ENCODE data around the gene STK38.

DNA sequence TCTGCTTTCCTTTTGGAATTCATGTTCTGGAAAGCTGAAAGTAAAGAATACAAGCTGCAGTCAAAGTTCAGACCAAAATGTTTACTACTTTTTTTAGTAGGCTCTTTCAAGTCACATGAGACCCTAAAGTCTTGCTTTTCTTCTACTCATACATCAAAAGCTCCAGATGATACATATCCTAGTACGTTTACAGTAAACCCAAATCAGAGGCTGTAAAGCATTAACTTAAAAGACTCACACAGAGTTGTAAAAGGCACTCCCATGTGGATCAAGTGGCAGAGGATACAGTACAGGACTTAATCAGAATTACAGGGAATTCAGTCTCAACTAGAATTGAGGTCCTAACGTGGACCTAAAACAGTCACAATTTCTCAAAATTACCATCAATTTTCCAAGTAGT is 40.7 kb downstream of the STK38 start:
- TF ChIP-seq, protein P1, sequence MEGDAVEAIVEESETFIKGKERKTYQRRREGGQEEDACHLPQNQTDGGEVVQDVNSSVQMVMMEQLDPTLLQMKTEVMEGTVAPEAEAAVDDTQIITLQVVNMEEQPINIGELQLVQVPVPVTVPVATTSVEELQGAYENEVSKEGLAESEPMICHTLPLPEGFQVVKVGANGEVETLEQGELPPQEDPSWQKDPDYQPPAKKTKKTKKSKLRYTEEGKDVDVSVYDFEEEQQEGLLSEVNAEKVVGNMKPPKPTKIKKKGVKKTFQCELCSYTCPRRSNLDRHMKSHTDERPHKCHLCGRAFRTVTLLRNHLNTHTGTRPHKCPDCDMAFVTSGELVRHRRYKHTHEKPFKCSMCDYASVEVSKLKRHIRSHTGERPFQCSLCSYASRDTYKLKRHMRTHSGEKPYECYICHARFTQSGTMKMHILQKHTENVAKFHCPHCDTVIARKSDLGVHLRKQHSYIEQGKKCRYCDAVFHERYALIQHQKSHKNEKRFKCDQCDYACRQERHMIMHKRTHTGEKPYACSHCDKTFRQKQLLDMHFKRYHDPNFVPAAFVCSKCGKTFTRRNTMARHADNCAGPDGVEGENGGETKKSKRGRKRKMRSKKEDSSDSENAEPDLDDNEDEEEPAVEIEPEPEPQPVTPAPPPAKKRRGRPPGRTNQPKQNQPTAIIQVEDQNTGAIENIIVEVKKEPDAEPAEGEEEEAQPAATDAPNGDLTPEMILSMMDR (IDR thresholded peaks at IDR 0.05), result no peak
- TF ChIP-seq CEBPB (IDR thresholded peaks at IDR 0.05), result no peak
- TF ChIP-seq EP300 (IDR thresholded peaks at IDR 0.05), result no peak
- TF ChIP-seq RFX5 (IDR thresholded peaks at IDR 0.05), result no peak
- TF ChIP-seq POLR2A (IDR thresholded peaks at IDR 0.05; ENCODE audit: low read length), result no peak
- no peak for TF ChIP-seq NR3C1 (IDR thresholded peaks at IDR 0.05)
- TF ChIP-seq RCOR1 (IDR thresholded peaks at IDR 0.05; ENCODE audit: low read depth, low read length), result no peak
- TF ChIP-seq, protein P2, sequence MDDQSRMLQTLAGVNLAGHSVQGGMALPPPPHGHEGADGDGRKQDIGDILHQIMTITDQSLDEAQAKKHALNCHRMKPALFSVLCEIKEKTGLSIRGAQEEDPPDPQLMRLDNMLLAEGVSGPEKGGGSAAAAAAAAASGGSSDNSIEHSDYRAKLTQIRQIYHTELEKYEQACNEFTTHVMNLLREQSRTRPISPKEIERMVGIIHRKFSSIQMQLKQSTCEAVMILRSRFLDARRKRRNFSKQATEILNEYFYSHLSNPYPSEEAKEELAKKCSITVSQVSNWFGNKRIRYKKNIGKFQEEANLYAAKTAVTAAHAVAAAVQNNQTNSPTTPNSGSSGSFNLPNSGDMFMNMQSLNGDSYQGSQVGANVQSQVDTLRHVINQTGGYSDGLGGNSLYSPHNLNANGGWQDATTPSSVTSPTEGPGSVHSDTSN (IDR thresholded peaks at IDR 0.05), result no peak
- TF ChIP-seq, protein P3, sequence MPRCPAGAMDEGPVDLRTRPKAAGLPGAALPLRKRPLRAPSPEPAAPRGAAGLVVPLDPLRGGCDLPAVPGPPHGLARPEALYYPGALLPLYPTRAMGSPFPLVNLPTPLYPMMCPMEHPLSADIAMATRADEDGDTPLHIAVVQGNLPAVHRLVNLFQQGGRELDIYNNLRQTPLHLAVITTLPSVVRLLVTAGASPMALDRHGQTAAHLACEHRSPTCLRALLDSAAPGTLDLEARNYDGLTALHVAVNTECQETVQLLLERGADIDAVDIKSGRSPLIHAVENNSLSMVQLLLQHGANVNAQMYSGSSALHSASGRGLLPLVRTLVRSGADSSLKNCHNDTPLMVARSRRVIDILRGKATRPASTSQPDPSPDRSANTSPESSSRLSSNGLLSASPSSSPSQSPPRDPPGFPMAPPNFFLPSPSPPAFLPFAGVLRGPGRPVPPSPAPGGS (IDR thresholded peaks at IDR 0.05), result no peak

Measured in A549 (cell line).